Putamen (tissue), 1 donor: Measurements from ENCODE around the gene IPMK.

Experiments
- DNase-seq: peaks from one replicate; pipeline ENCODE4 v3.0.0-alpha.2; 2016; ENCODE audit warnings: low spot score

IPMK gene

GRCh38 chr10:58153751-58154150, 113.9 kb downstream of the IPMK start:
- no peak for DNase-seq

- DNase-seq = peak; percentile 45
These were observed 114.9 kb downstream of the IPMK start for GRCh38 chr10:58152673-58153263.

GRCh38 chr10:58150290-58150689, 117.4 kb downstream of the IPMK start:
- no peak for DNase-seq

DNA sequence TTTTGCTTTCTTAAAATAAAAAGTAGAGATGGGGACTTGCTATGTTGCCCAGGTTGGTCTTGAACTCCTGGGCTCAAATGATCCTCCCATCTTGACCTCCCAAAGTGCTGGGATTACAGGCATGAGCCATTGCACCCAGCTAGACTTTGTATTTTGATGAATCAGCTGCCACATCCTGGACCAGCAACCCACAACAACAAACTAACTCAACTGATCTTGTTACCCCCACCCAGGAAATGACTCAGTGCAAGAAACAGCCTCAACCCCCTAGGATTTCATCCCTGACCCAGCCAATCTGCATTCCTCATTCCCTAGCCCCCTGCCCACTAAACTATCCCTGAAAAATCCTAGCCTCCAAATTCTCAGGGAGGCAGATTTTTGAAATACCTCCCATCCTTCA, 123.8 kb downstream of the IPMK start:
- DNase-seq = no peak
